PC-3 (cell line): ENCODE measurements around the gene BORCS5. TPM values are rescaled to one million over a fixed set of nuclear protein-coding genes. Genes with fewer than 3 reads are reported as not detected.

ENCODE experiments used
- ATAC-seq: fragments of 200-7000 bp; cut with Tn5 transposase; 2 replicates; pipeline ENCODE4 v1.9.1; 2020; ENCODE audit warnings: mild to moderate bottlenecking, moderate library complexity
- BruUV-seq: library from RNA; stranded (reverse); fragments of 400-500 nt; replicated peaks from 2 replicates; lab custom pipeline; 2021; lab: Mats Ljungman, UMichigan
- CTCF ChIA-PET: fragments of 300-600 bp; sonication (Branson Sonifier 250); formaldehyde crosslinking; loops from one replicate; lab custom pipeline; 2022; ENCODE audit warnings: antibody characterized with exemption; lab: Charles Lee
- POLR2A ChIA-PET: fragments of 300-600 bp; sonication (Branson Sonifier 250); formaldehyde crosslinking; loops from one replicate; lab custom pipeline; 2022; ENCODE audit warnings: antibody characterized with exemption; ENCODE audit not compliant: unreplicated experiment; lab: Charles Lee
- DNase-seq: peaks from one replicate; pipeline ENCODE4 v3.0.0-alpha.2; 2015
- H2AFZ ChIP-seq: fragments of 300-600 bp; sonication (generic); 2 replicates; pipeline ENCODE4 v1.6.0; 2016; ENCODE audit warnings: antibody characterized with exemption, low read length
- H3F3A ChIP-seq: fragments of 300-600 bp; sonication (generic); one replicate; pipeline ENCODE4 v1.6.0; 2017; ENCODE audit warnings: antibody characterized with exemption, low read length, control low read depth, mild to moderate bottlenecking; ENCODE audit not compliant: unreplicated experiment
- H3K27ac ChIP-seq: fragments of 300-600 bp; sonication (generic); 2 replicates; pipeline ENCODE4 v1.5.1; 2016; ENCODE audit warnings: mild to moderate bottlenecking, low read length
- H3K27me3 ChIP-seq: fragments of 300-600 bp; sonication (generic); 2 replicates; pipeline ENCODE4 v1.6.1; 2016; ENCODE audit warnings: low read length, mixed read lengths
- H3K36me3 ChIP-seq: fragments of 300-600 bp; sonication (generic); 2 replicates; pipeline ENCODE4 v1.6.1; 2016; ENCODE audit warnings: low read depth, mixed run types, low read length, mixed read lengths
- H3K4me1 ChIP-seq: fragments of 300-600 bp; sonication (generic); 2 replicates; pipeline ENCODE4 v1.5.1; 2016; ENCODE audit warnings: low read length; ENCODE audit not compliant: insufficient read depth
- H3K4me2 ChIP-seq: fragments of 300-600 bp; sonication (generic); 2 replicates; pipeline ENCODE4 v1.6.0; 2016; ENCODE audit warnings: low read length
- H3K4me3 ChIP-seq: fragments of 300-600 bp; sonication (generic); 2 replicates; pipeline ENCODE4 v1.5.1; 2016; ENCODE audit warnings: mild to moderate bottlenecking, low read length, mixed read lengths
- H3K79me2 ChIP-seq: fragments of 300-600 bp; sonication (generic); 2 replicates; pipeline ENCODE4 v1.6.1; 2017; ENCODE audit warnings: low read length, mixed read lengths
- H3K9ac ChIP-seq: fragments of 300-600 bp; sonication (generic); 2 replicates; pipeline ENCODE4 v1.6.0; 2016; ENCODE audit warnings: mild to moderate bottlenecking, low read length
- H3K9me2 ChIP-seq: fragments of 300-600 bp; sonication (generic); replicated peaks from 2 replicates; pipeline ENCODE4 v1.6.1; 2016; ENCODE audit warnings: mixed run types, low read length, mixed read lengths
- H3K9me3 ChIP-seq: fragments of 300-600 bp; sonication (generic); 2 replicates; pipeline ENCODE4 v1.6.1; 2016; ENCODE audit warnings: low read length, mixed read lengths
- H4K20me1 ChIP-seq: fragments of 300-600 bp; sonication (generic); 2 replicates; pipeline ENCODE4 v1.6.1; 2016; ENCODE audit warnings: low read length, mixed read lengths
- EZH2 ChIP-seq: fragments of 300-600 bp; sonication (generic); IDR thresholded peaks from one replicate; pipeline ENCODE4 v1.6.1; 2017; ENCODE audit warnings: antibody characterized with exemption, mild to moderate bottlenecking, low read length; ENCODE audit not compliant: unreplicated experiment
- EZH2phosphoT487 ChIP-seq: fragments of 300-600 bp; sonication (generic); IDR thresholded peaks from 2 replicates; pipeline ENCODE4 v1.6.1; 2018; ENCODE audit warnings: mild to moderate bottlenecking, antibody characterized with exemption, low read length, borderline replicate concordance
- intact Hi-C: fragments of 100-400 bp; cut with micrococcal nuclease; formaldehyde crosslinking; loops from 2 replicates; pipeline ENCODE4 v1.9.0; 2023
- total RNA-seq: library from RNA; depleted of rRNA; stranded (reverse); fragments of >200 nt; gene quantifications from 2 replicates; pipeline ENCODE4 v1.2.3, GENCODE V29; 2014
- TF ChIP-seq, protein P1 (sequence below): fragments of 300-600 bp; sonication (generic); conservative IDR thresholded peaks from 2 replicates; pipeline ENCODE4 v1.5.1; 2017; ENCODE audit warnings: antibody characterized with exemption, low read depth, mild to moderate bottlenecking, low read length

The BORCS5 gene
- total RNA-seq, 1 experiment from 2014 or later: 2.3 TPM

DNA sequence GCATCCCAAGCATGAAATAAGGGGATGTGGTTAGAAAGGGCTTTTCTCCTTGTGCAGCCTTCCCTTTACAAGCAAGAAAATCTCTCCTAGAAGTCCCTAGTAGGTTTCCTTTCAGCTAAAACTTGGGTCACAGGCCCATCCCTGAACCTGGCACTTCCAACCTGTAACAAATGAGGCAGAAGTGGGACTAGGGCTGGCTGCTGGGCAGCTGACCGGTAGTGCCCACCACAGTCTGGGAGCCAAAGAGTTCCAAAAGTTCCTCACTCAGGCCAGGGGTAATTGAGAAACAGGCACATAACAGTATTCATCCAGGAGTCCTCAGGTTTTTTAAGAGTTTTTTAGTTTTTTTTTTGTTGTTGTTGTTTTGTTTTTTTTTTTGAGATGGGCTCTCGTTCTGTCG is 30.6 kb upstream of the BORCS5 start:
- Histone ChIP-seq H4K20me1 (no peaks in the 10 kb centered on the region), H3K27ac (no peak overlapping the region), H3K9me3 (no peaks in the 10 kb centered on the region), H3K79me2 (no peaks in the 10 kb centered on the region), H3K4me1 (no peaks in the 10 kb centered on the region), H3F3A (no peaks in the 10 kb centered on the region), H3K9ac (no peak overlapping the region), H3K4me3 (no peak overlapping the region), H3K27me3 (no peaks in the 10 kb centered on the region), H3K4me2 (no peak overlapping the region), H3K9me2 (no peaks in the 10 kb centered on the region), H2AFZ (no peak overlapping the region), H3K36me3 (no peaks in the 10 kb centered on the region)
- intact Hi-C loops: no loop called here
- ATAC-seq: no peak
- BruUV-seq: no TSS peak
- TF ChIP-seq, protein P1, sequence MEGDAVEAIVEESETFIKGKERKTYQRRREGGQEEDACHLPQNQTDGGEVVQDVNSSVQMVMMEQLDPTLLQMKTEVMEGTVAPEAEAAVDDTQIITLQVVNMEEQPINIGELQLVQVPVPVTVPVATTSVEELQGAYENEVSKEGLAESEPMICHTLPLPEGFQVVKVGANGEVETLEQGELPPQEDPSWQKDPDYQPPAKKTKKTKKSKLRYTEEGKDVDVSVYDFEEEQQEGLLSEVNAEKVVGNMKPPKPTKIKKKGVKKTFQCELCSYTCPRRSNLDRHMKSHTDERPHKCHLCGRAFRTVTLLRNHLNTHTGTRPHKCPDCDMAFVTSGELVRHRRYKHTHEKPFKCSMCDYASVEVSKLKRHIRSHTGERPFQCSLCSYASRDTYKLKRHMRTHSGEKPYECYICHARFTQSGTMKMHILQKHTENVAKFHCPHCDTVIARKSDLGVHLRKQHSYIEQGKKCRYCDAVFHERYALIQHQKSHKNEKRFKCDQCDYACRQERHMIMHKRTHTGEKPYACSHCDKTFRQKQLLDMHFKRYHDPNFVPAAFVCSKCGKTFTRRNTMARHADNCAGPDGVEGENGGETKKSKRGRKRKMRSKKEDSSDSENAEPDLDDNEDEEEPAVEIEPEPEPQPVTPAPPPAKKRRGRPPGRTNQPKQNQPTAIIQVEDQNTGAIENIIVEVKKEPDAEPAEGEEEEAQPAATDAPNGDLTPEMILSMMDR: no peak
- TF ChIP-seq EZH2phosphoT487 (no peak), EZH2 (no peak)
- ChIA-PET CTCF (no interaction called here), POLR2A (no interaction called here)
- no peak for DNase-seq

DNA sequence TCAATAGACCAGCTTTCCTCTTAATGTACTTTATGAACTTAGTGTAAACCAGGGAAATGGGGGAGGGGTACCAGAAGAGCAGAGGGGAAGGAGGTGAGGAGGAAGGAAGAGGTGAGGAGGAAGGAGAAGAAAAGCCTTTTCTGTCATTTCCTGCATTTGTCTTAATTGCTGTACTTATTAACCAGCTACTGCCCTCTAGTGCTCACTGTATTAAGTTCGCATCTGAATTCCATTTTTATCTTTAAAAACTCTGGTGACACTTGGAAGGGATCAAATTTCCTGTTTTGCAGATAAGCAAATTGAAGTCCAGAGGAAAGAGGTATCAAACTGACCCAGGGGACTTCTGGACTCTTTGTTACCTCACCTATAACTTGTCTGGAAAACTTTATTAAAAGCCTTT is 29.1 kb upstream of the BORCS5 start:
- BruUV-seq: no TSS peak
- Histone ChIP-seq H3K4me1 (peaks cover 14% of the 10 kb centered on the region), H3K79me2 (no peaks in the 10 kb centered on the region), H3K4me2 (no peak overlapping the region), H3F3A (no peaks in the 10 kb centered on the region), H3K9me3 (no peaks in the 10 kb centered on the region), H3K9ac (no peak overlapping the region), H4K20me1 (no peaks in the 10 kb centered on the region), H3K36me3 (no peaks in the 10 kb centered on the region), H3K4me3 (no peak overlapping the region), H3K9me2 (no peaks in the 10 kb centered on the region), H3K27ac (no peak overlapping the region), H3K27me3 (no peaks in the 10 kb centered on the region), H2AFZ (no peak overlapping the region)
- ChIA-PET POLR2A (no interaction called here), CTCF (interaction anchor here (0.9 to 1.4 kb wide), 2 partner anchors 11 to 246 kb away, joined by 3 to 4 read pairs; no protein-coding TSS in a partner anchor)
- ATAC-seq (no peak), DNase-seq (peak; percentile 68)
- intact Hi-C loops: no loop called here
- TF ChIP-seq, protein P1: peak; percentile 76
- no peak for TF ChIP-seq EZH2phosphoT487

DNA sequence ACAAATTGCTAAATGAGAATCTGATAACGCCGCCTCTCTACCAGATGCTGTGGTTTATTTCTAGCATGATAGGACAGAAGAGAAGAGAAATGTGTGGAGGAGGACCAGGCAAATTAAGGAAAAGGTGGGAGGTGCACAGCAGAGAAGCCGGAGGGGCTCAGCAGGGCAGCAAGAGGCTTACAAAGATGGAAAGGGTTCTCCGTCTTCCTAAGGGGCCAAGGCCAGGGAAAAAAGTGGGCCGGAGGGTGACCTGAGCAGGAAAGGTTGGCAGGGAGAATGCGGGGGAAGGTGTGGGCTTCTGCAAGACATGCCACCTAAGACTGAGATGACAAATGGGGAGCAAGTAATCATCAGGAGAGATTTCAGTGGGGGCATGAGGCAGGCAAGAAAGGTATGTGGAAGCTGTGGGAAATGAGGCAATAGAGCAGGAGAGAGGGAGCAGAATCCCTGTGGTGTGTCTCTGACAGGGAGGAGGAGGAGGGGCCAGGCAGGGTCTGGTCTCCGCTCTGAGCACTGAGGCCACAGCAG is 25.6 kb upstream of the BORCS5 start:
- Histone ChIP-seq H3K9me3 (no peaks in the 10 kb centered on the region), H4K20me1 (no peaks in the 10 kb centered on the region), H3K27me3 (no peaks in the 10 kb centered on the region), H2AFZ (no peak overlapping the region), H3K36me3 (no peaks in the 10 kb centered on the region), H3K4me1 (peaks cover 34% of the 10 kb centered on the region), H3K4me2 (peak overlapping the region; percentile 68; the same call in 1 of the 2 replicates), H3K9ac (no peak overlapping the region), H3F3A (no peaks in the 10 kb centered on the region), H3K4me3 (no peak overlapping the region), H3K79me2 (no peaks in the 10 kb centered on the region), H3K9me2 (no peaks in the 10 kb centered on the region), H3K27ac (0 out of 2 replicates have a peak overlapping the region, but pooled peaks have one; percentile 85)
- intact Hi-C loops: loop anchor here (5.0 kb wide), 2 partner anchors 64 to 164 kb away; partner anchors contain the start of gene LRP6
- ChIA-PET POLR2A (no interaction called here), CTCF (interaction anchor here (0.7 kb wide), 1 partner anchor 638 kb away, joined by 3 read pairs; no protein-coding TSS in a partner anchor)
- DNase-seq: no peak
- no TSS peak for BruUV-seq
- TF ChIP-seq, protein P1: no peak
- no peak for ATAC-seq
